ENCODE measurements around the gene TOM1.

The TOM1 gene

GRCh38 chr22:35369996-35370395, 70.3 kb downstream of the TOM1 start:
- no peak for DNase-seq (ENCODE audit: low read depth in 2 of 2)

GRCh38 chr22:35373781-35374180, 74.1 kb downstream of the TOM1 start:
- DNase-seq (ENCODE audit: low read depth in 2 of 2), result no peak

GRCh38 chr22:35375031-35375430, 75.3 kb downstream of the TOM1 start:
- DNase-seq (ENCODE audit: low read depth in 2 of 2), result no peak

- DNase-seq (ENCODE audit: low read depth in 2 of 2), result no peak
Measured at GRCh38 chr22:35375526-35375925, 75.8 kb downstream of the TOM1 start.

GRCh38 chr22:35376728-35377472, 77.2 kb downstream of the TOM1 start:
- DNase-seq (ENCODE audit: low read depth in 2 of 2), result peak; percentile 22 to 30

- no peak for DNase-seq (ENCODE audit: low read depth in 2 of 2)
Measured at GRCh38 chr22:35377735-35378134, 78.0 kb downstream of the TOM1 start.

- DNase-seq (ENCODE audit: low read depth in 2 of 2), result no peak
Measured at GRCh38 chr22:35378621-35379020, 78.9 kb downstream of the TOM1 start.

- DNase-seq (ENCODE audit: low read depth in 2 of 2), result no peak
Measured at GRCh38 chr22:35379146-35379993, 79.7 kb downstream of the TOM1 start.

GRCh38 chr22:35380013-35380412, 80.3 kb downstream of the TOM1 start:
- no peak for DNase-seq (ENCODE audit: low read depth in 2 of 2)

GRCh38 chr22:35380537-35381423, 81.1 kb downstream of the TOM1 start, which contains the start of gene HMOX1:
Gene HMOX1 (plus strand): TSS chr22:35381096. CDS start chr22:35381174, 78 bp downstream.
- DNase-seq (ENCODE audit: low read depth in 2 of 2), result peak in 1 of 2 donors; percentile 33

- DNase-seq (ENCODE audit: low read depth in 2 of 2), result no peak
Measured at GRCh38 chr22:35381424-35382009, 81.8 kb downstream of the TOM1 start.

- no peak for DNase-seq (ENCODE audit: low read depth in 2 of 2)
Measured at GRCh38 chr22:35383679-35384071, 84.0 kb downstream of the TOM1 start.

GRCh38 chr22:35384527-35384926, 84.8 kb downstream of the TOM1 start:
- DNase-seq (ENCODE audit: low read depth in 2 of 2), result no peak

GRCh38 chr22:35384975-35385588, 85.4 kb downstream of the TOM1 start:
- DNase-seq (ENCODE audit: low read depth in 2 of 2), result no peak

- no peak for DNase-seq (ENCODE audit: low read depth in 2 of 2)
Measured at GRCh38 chr22:35386670-35387288, 87.1 kb downstream of the TOM1 start.

GRCh38 chr22:35390933-35391332, 91.2 kb downstream of the TOM1 start:
- no peak for DNase-seq (ENCODE audit: low read depth in 2 of 2)

- no peak for DNase-seq (ENCODE audit: low read depth in 2 of 2)
Measured at GRCh38 chr22:35392357-35392756, 92.7 kb downstream of the TOM1 start.

- no peak for DNase-seq (ENCODE audit: low read depth in 2 of 2)
Measured at GRCh38 chr22:35393116-35394010, 93.7 kb downstream of the TOM1 start.

GRCh38 chr22:35394011-35394312, 94.3 kb downstream of the TOM1 start:
- DNase-seq (ENCODE audit: low read depth in 2 of 2), result no peak

All from stimulated activated CD8-positive, alpha-beta memory T cell treated with anti-CD3 and anti-CD28 coated beads, Interleukin-15, amount 100 ng/mL, for 4 hours (primary cell).